ENCODE data around the gene SH3GL2.

Gene SH3GL2

GRCh38 chr9:17829812-17830385 is 251.0 kb downstream of the SH3GL2 start:
- Mint-ChIP-seq H3K36me3 (no peaks in the 10 kb centered on the region), H3K9me3 (peaks cover under 1% of the 10 kb centered on the region), H3K4me1 (no peaks in the 10 kb centered on the region), H3K4me3 (no peak overlapping the region), H3K27ac (no peak overlapping the region), H3K27me3 (no peaks in the 10 kb centered on the region)

- Mint-ChIP-seq H3K27ac (no peak overlapping the region), H3K36me3 (no peaks in the 10 kb centered on the region), H3K27me3 (no peaks in the 10 kb centered on the region), H3K9me3 (peaks cover 5% of the 10 kb centered on the region), H3K4me3 (no peak overlapping the region), H3K4me1 (no peaks in the 10 kb centered on the region)
Measured at GRCh38 chr9:17832812-17833211, 253.9 kb downstream of the SH3GL2 start.

GRCh38 chr9:17833846-17834245 is 255.0 kb downstream of the SH3GL2 start:
- Mint-ChIP-seq H3K36me3 (no peaks in the 10 kb centered on the region), H3K27ac (no peak overlapping the region), H3K9me3 (peaks cover 5% of the 10 kb centered on the region), H3K4me1 (no peaks in the 10 kb centered on the region), H3K4me3 (no peak overlapping the region), H3K27me3 (no peaks in the 10 kb centered on the region)

GRCh38 chr9:17837965-17838364 is 259.1 kb downstream of the SH3GL2 start:
- Mint-ChIP-seq H3K4me3 (no peak overlapping the region), H3K27me3 (no peaks in the 10 kb centered on the region), H3K4me1 (no peaks in the 10 kb centered on the region), H3K27ac (no peak overlapping the region), H3K9me3 (peaks cover 5% of the 10 kb centered on the region), H3K36me3 (no peaks in the 10 kb centered on the region)

GRCh38 chr9:17839776-17840175 is 260.9 kb downstream of the SH3GL2 start:
- Mint-ChIP-seq H3K36me3 (no peaks in the 10 kb centered on the region), H3K27ac (no peak overlapping the region)

GRCh38 chr9:17843236-17843635 is 264.4 kb downstream of the SH3GL2 start:
- Mint-ChIP-seq H3K27ac (no peak overlapping the region), H3K9me3 (peaks cover 13% of the 10 kb centered on the region), H3K36me3 (peaks cover 2% of the 10 kb centered on the region), H3K4me3 (no peak overlapping the region), H3K4me1 (no peaks in the 10 kb centered on the region), H3K27me3 (no peaks in the 10 kb centered on the region)

More at GRCh38 chr9:17839776-17840175, 260.9 kb downstream of the SH3GL2 start:
- H3K4me1 Mint-ChIP-seq = no peaks in the 10 kb centered on the region
- H3K4me3 Mint-ChIP-seq = no peak overlapping the region
- H3K27me3 Mint-ChIP-seq = no peaks in the 10 kb centered on the region
- H3K9me3 Mint-ChIP-seq = peaks cover 18% of the 10 kb centered on the region

All from activated naive CD4-positive, alpha-beta T cell treated with anti-CD3 and anti-CD28 coated beads, Interleukin-2, amount 50 U/mL, for 24 hours (primary cell).